Cerebellar nuclear complex (tissue), 1 donor: ENCODE data around the gene TMEM179B.
"Not testable (repeated sequence)": the region's sequence is repeated elsewhere in the genome, so short reads cannot be mapped to it uniquely, and the experiment has no call there.

ENCODE experiments used
- DNase-seq, 2 experiments: peaks; one replicate each; lab custom pipeline; 2025; lab: John Stamatoyannopoulos, UW

TMEM179B gene

GRCh38 chr11:62787005-62787759 is at the start of gene TMEM179B:
TMEM179B (plus strand) TSS chr11:62787402; CDS start chr11:62787432, 30 bp downstream.
- peak; percentile 49 to 75 for DNase-seq

- no peak for DNase-seq
Observed at GRCh38 chr11:62747475-62748160, 39.6 kb upstream of the TMEM179B start.

- DNase-seq = not testable (repeated sequence)
Observed at GRCh38 chr11:62749931-62750330, 37.3 kb upstream of the TMEM179B start.

GRCh38 chr11:62752177-62752785 is 34.9 kb upstream of the TMEM179B start:
- no peak for DNase-seq

GRCh38 chr11:62752994-62753735 is 34.0 kb upstream of the TMEM179B start:
- DNase-seq = no peak

- peak; percentile 99 to 100 for DNase-seq
Observed at GRCh38 chr11:62753736-62754603, 33.2 kb upstream of the TMEM179B start, which contains the start of gene ZBTB3. ZBTB3 (minus strand) TSS chr11:62754160; CDS start chr11:62753664, 496 bp downstream.

GRCh38 chr11:62755086-62755615 is 32.1 kb upstream of the TMEM179B start:
- no peak for DNase-seq

GRCh38 chr11:62757846-62758788 is 29.1 kb upstream of the TMEM179B start:
- DNase-seq = no peak

- not testable (repeated sequence) for DNase-seq
Observed at GRCh38 chr11:62760867-62761227, 26.4 kb upstream of the TMEM179B start.

- peak in 1 of 2 experiments; percentile 38 for DNase-seq
Observed at GRCh38 chr11:62770778-62771143, 16.4 kb upstream of the TMEM179B start.

GRCh38 chr11:62771144-62772021 is 15.8 kb upstream of the TMEM179B start, which contains the start of gene TAF6L:
TAF6L (plus strand) TSS chr11:62771396; CDS start chr11:62775784, 4,388 bp downstream.
- DNase-seq = peak; percentile 80 to 98

- no peak for DNase-seq
Observed at GRCh38 chr11:62774407-62774806, 12.8 kb upstream of the TMEM179B start.

- no peak for DNase-seq
Observed at GRCh38 chr11:62775646-62776045, 11.6 kb upstream of the TMEM179B start.

GRCh38 chr11:62777389-62777788 is 9.8 kb upstream of the TMEM179B start:
- no peak for DNase-seq

GRCh38 chr11:62778441-62778840 is 8.8 kb upstream of the TMEM179B start:
- no peak for DNase-seq

GRCh38 chr11:62782753-62783152 is 4.4 kb upstream of the TMEM179B start:
- no peak for DNase-seq

GRCh38 chr11:62786318-62787004 is 741 bp upstream of the TMEM179B start:
- DNase-seq = peak in 1 of 2 experiments; percentile 8

- no peak for DNase-seq
Observed at GRCh38 chr11:62788991-62789390, 1.8 kb downstream of the TMEM179B start.
